Gastroesophageal sphincter (tissue), 3 donors: ENCODE results near the gene SPRR3.

ENCODE experiments used
- EP300 ChIP-seq: sonication (generic); formaldehyde crosslinking; IDR thresholded peaks from one replicate; pipeline ENCODE4 v1.6.1; 2017; ENCODE audit warnings: antibody characterized with exemption, mild to moderate bottlenecking
- POLR2A ChIP-seq, 2 donors: fragments of 450-650 bp; IDR thresholded peaks; one replicate each; pipeline ENCODE4 v1.6.1; 2017; ENCODE audit warnings: antibody characterized with exemption in 2 of 2, mild to moderate bottlenecking in 2 of 2, moderate library complexity in 1 of 2
- POLR2AphosphoS5 ChIP-seq: sonication (generic); formaldehyde crosslinking; IDR thresholded peaks from one replicate; pipeline ENCODE4 v1.6.1; 2017; ENCODE audit warnings: antibody characterized with exemption
- TF ChIP-seq, protein P1 (sequence below), 4 experiments: fragments of 200-600 bp in 2 of 4; fragments of 450-650 bp in 2 of 4; sonication (generic) in 1 of 4; IDR thresholded peaks; one replicate each; pipeline ENCODE4 v1.5.1; 2017 to 2019; ENCODE audit warnings: antibody characterized with exemption in 4 of 4, mild to moderate bottlenecking in 2 of 4, moderate library complexity in 2 of 4

GRCh38 chr1:153032073-153032472 lies 30.5 kb downstream of the SPRR3 start:
- TF ChIP-seq POLR2A (IDR thresholded peaks at IDR 0.05), result no peak
- TF ChIP-seq, protein P1, sequence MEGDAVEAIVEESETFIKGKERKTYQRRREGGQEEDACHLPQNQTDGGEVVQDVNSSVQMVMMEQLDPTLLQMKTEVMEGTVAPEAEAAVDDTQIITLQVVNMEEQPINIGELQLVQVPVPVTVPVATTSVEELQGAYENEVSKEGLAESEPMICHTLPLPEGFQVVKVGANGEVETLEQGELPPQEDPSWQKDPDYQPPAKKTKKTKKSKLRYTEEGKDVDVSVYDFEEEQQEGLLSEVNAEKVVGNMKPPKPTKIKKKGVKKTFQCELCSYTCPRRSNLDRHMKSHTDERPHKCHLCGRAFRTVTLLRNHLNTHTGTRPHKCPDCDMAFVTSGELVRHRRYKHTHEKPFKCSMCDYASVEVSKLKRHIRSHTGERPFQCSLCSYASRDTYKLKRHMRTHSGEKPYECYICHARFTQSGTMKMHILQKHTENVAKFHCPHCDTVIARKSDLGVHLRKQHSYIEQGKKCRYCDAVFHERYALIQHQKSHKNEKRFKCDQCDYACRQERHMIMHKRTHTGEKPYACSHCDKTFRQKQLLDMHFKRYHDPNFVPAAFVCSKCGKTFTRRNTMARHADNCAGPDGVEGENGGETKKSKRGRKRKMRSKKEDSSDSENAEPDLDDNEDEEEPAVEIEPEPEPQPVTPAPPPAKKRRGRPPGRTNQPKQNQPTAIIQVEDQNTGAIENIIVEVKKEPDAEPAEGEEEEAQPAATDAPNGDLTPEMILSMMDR (IDR thresholded peaks at IDR 0.05), result no peak
- no peak for TF ChIP-seq EP300
- TF ChIP-seq POLR2AphosphoS5, result no peak
